ENCODE data around the gene CUL7.
"Not testable (repeated sequence)": the region's sequence is repeated elsewhere in the genome, so short reads cannot be mapped to it uniquely, and the experiment has no call there.

CUL7 gene

GRCh38 chr6:43043310-43043709, 10.3 kb downstream of the CUL7 start:
- DNase-seq = no peak

- DNase-seq = not testable (repeated sequence)
Measured at GRCh38 chr6:43041475-43041874, 12.2 kb downstream of the CUL7 start.

- no peak for DNase-seq
Measured at GRCh38 chr6:43040542-43041257, 13.0 kb downstream of the CUL7 start.

GRCh38 chr6:43038727-43039126, 14.9 kb downstream of the CUL7 start:
- DNase-seq = no peak

- DNase-seq = no peak
Measured at GRCh38 chr6:43037706-43038105, 15.9 kb downstream of the CUL7 start.

- DNase-seq = no peak
Measured at GRCh38 chr6:43037197-43037596, 16.5 kb downstream of the CUL7 start.

- DNase-seq = no peak
Measured at GRCh38 chr6:43036712-43037111, 16.9 kb downstream of the CUL7 start.

GRCh38 chr6:43035495-43036194, 18.0 kb downstream of the CUL7 start:
- no peak for DNase-seq

GRCh38 chr6:43034190-43034525, 19.5 kb downstream of the CUL7 start:
- DNase-seq = no peak

- DNase-seq = no peak
Measured at GRCh38 chr6:43033496-43034189, 20.0 kb downstream of the CUL7 start.

- no peak for DNase-seq
Measured at GRCh38 chr6:43032326-43032725, 21.3 kb downstream of the CUL7 start.

- DNase-seq = no peak
Measured at GRCh38 chr6:43029120-43029519, 24.5 kb downstream of the CUL7 start.

GRCh38 chr6:43026365-43026764, 27.3 kb downstream of the CUL7 start:
- DNase-seq = no peak

GRCh38 chr6:43024436-43024835, 29.2 kb downstream of the CUL7 start:
- DNase-seq = no peak

GRCh38 chr6:43021270-43022047, 32.2 kb downstream of the CUL7 start, which contains the start of gene RRP36:
Gene RRP36 (plus strand): TSS chr6:43021623. CDS start chr6:43021655, 32 bp downstream.
- DNase-seq = peak; percentile 72

- DNase-seq = no peak
Measured at GRCh38 chr6:43020847-43021246, 32.8 kb downstream of the CUL7 start.

GRCh38 chr6:43020052-43020705, 33.5 kb downstream of the CUL7 start:
- DNase-seq = no peak

- DNase-seq = no peak
Measured at GRCh38 chr6:43019152-43019551, 34.5 kb downstream of the CUL7 start.

- no peak for DNase-seq
Measured at GRCh38 chr6:43016943-43017334, 36.7 kb downstream of the CUL7 start.

- DNase-seq = no peak
Measured at GRCh38 chr6:43016176-43016942, 37.3 kb downstream of the CUL7 start.

GRCh38 chr6:43014434-43014909, 39.2 kb downstream of the CUL7 start:
- DNase-seq = no peak
